ENCODE measurements around the gene TELO2.
"Not testable (repeated sequence)": the region's sequence is repeated elsewhere in the genome, so short reads cannot be mapped to it uniquely, and the experiment has no call there.

Gene TELO2

DNA sequence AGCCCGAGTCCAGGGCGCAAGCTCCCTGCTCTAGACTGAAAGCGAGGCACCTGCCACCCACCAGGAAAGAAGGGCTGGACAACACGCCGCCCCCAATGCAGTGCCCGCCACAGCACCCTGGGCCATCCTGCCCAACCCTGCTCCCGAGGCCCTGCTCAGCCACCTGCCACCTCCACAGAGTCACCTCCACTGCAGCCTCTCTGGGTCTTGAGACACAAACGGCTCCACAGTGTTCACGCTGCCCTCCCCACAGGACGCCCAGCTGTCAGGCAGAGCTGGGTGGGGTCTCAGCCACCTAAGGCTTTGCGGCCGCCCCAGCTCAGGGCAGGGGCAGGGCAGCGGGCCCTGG, 27.6 kb upstream of the TELO2 start:
- Histone ChIP-seq H3K36me3 (peaks cover 18% of the 10 kb centered on the region), H3K27me3 (ENCODE audit: insufficient read depth, low read depth, severe bottlenecking) (no peaks in the 10 kb centered on the region), H3K9me3 (ENCODE audit: severe bottlenecking) (no peaks in the 10 kb centered on the region), H3K4me3 (ENCODE audit: low read depth, low read length) (no peak overlapping the region), H3K27ac (no peak overlapping the region)
- TF ChIP-seq, protein P1, sequence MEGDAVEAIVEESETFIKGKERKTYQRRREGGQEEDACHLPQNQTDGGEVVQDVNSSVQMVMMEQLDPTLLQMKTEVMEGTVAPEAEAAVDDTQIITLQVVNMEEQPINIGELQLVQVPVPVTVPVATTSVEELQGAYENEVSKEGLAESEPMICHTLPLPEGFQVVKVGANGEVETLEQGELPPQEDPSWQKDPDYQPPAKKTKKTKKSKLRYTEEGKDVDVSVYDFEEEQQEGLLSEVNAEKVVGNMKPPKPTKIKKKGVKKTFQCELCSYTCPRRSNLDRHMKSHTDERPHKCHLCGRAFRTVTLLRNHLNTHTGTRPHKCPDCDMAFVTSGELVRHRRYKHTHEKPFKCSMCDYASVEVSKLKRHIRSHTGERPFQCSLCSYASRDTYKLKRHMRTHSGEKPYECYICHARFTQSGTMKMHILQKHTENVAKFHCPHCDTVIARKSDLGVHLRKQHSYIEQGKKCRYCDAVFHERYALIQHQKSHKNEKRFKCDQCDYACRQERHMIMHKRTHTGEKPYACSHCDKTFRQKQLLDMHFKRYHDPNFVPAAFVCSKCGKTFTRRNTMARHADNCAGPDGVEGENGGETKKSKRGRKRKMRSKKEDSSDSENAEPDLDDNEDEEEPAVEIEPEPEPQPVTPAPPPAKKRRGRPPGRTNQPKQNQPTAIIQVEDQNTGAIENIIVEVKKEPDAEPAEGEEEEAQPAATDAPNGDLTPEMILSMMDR (IDR thresholded peaks at IDR 0.05; ENCODE audit: low read depth, low read length) = no peak
- DNase-seq = no peak

DNA sequence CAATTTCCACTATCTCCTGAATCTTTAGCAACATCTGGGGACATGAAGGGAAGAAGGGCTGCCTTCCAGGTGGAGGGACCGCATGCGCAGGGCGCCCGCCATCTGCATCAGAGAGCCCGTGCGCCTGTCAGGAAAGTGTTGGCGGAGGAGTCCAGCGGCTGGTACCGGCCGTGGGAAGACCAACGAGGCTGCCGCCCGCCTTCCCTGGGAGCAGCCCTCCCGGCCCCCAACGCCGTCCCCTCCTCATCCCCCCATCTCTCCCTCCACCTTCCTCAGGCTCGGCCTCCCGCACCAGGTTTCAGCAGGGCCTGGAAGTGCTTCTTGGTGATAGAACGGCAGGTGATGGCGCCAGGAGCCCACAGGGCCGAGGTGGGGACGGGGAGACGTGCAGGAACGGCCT, 27.1 kb upstream of the TELO2 start:
- Histone ChIP-seq H3K27ac (no peak overlapping the region), H3K27me3 (ENCODE audit: insufficient read depth, low read depth, severe bottlenecking) (no peaks in the 10 kb centered on the region), H3K9me3 (ENCODE audit: severe bottlenecking) (no peaks in the 10 kb centered on the region), H3K4me3 (ENCODE audit: low read depth, low read length) (no peak overlapping the region), H3K36me3 (peaks cover 13% of the 10 kb centered on the region)
- TF ChIP-seq, protein P1 (IDR thresholded peaks at IDR 0.05; ENCODE audit: low read depth, low read length) = no peak
- DNase-seq = no peak

DNA sequence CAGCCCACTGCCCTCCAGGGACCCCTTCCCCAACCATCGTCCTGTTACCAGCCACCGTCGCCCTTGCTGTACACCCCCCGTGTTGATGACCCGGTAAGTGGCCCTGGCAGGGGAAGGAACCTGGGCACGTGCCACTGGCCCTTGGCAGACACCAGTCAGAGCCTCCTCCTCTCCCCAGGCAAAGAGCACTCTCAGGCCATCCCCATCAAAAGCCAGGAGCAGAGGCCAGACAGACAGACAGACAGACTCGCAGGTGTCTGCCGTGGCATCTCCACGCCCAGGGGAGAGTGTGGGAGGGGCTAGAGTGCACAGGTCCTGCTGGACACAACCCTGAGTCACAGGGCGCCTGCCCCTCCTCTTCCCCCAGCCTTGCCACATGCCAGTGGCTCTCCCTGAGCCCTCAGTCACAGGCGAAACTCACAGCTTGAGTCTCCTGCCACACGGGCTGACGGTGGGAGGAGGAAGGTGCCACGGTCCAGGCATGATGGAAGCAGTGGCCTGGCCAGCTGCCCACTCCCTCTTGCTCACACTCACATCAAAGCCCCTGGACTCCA, 26.1 kb upstream of the TELO2 start:
- Histone ChIP-seq H3K36me3 (peaks cover 4% of the 10 kb centered on the region), H3K27ac (no peak overlapping the region), H3K9me3 (ENCODE audit: severe bottlenecking) (no peaks in the 10 kb centered on the region), H3K4me3 (ENCODE audit: low read depth, low read length) (no peak overlapping the region), H3K27me3 (ENCODE audit: insufficient read depth, low read depth, severe bottlenecking) (no peaks in the 10 kb centered on the region)
- TF ChIP-seq, protein P1 (IDR thresholded peaks at IDR 0.05; ENCODE audit: low read depth, low read length) = no peak
- DNase-seq = no peak

DNA sequence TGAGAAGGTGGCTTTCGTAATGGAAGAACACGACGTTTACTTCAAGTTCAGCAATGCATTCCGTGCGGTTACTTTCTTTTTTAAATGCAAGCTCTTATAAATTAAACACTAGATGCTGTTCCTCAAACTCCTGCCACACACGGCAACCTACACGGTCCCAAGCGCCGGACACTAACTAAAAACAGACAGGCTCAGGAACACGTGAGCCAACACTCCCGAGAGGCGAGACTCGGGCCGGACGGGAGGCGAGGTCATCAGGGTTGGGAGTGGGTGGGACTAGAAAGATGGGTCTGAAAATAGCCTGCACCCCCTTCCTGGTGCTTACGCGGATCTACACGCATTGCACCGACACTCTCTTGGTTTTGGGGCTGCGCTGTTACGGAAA, 24.7 kb upstream of the TELO2 start:
- Histone ChIP-seq H3K9me3 (ENCODE audit: severe bottlenecking) (no peaks in the 10 kb centered on the region), H3K4me3 (ENCODE audit: low read depth, low read length) (no peak overlapping the region), H3K36me3 (peaks cover 4% of the 10 kb centered on the region), H3K27me3 (ENCODE audit: insufficient read depth, low read depth, severe bottlenecking) (no peaks in the 10 kb centered on the region), H3K27ac (no peak overlapping the region)
- no peak for DNase-seq
- TF ChIP-seq, protein P1 (IDR thresholded peaks at IDR 0.05; ENCODE audit: low read depth, low read length) = no peak

DNA sequence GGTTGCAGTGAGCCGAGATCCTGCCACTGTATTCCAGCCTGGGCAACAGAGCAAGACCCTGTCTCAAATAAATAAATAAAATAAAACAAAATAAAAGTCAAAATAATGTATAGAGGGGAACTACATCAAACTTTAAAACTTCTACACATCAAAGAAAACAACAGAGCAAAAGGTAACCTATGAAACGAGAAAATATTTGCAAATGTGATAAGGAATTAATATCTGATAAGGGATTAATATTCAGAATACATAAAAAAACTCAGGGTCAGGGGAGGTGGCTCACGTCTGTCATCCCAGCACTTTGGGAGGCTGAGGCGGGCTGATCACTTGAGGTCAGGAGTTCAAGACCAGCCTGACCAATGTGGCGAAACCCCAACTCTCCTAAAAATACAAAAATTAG, 24.0 kb upstream of the TELO2 start:
- DNase-seq; H3K27me3 ChIP-seq (ENCODE audit: insufficient read depth, low read depth, severe bottlenecking); H3K9me3 ChIP-seq (ENCODE audit: severe bottlenecking); H3K4me3 ChIP-seq (ENCODE audit: low read depth, low read length); H3K36me3 ChIP-seq; H3K27ac ChIP-seq: not testable (repeated sequence)

DNA sequence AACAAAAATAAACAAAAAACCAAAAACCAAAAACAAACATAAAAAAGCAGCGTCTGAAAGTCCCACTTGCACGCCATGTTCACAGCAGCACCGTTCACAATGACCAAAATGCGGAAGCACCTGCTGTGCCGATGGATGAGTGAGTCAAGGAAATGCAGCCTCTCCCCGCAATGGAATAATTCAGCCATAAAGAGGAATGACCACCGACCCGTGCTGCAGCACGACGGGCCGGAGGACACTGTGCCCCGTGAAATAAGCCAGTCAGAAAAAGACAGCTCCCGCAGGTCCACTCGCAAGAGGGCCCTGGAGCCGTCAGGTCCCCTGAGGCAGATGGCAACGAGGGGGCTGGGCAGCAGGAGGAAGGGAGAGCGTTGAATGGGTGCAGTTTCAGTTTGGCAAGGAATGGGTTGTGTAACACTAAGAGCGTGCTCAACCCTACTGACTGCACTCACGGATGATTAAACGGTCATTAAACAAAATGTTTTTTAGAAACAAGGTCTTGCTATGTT, 23.4 kb upstream of the TELO2 start:
- H3K9me3 ChIP-seq (ENCODE audit: severe bottlenecking) = no peaks in the 10 kb centered on the region
- no peaks in the 10 kb centered on the region; the same call in 1 of the 2 replicates for H3K36me3 ChIP-seq
- no peak overlapping the region for H3K4me3 ChIP-seq (ENCODE audit: low read depth, low read length)
- no peaks in the 10 kb centered on the region for H3K27me3 ChIP-seq (ENCODE audit: insufficient read depth, low read depth, severe bottlenecking)
- TF ChIP-seq, protein P1 (IDR thresholded peaks at IDR 0.05; ENCODE audit: low read depth, low read length) = no peak
- no peak overlapping the region for H3K27ac ChIP-seq
- DNase-seq = no peak
